ENCODE results near the gene PRPS2. TPM values are rescaled to one million over a fixed set of nuclear protein-coding genes. Genes with fewer than 3 reads are reported as not detected.

PRPS2 gene
- total and polyA plus RNA-seq, 2 of the 13 experiments (the other 11 are each of a cell fraction or from before 2014, with no cell fraction given), result 10.6 to 24.4 TPM

GRCh38 chrX:12820737-12821136 is 29.5 kb downstream of the PRPS2 start:
- no peak overlapping the region for H3K9ac ChIP-seq (ENCODE audit: insufficient read depth, low read depth, low read length)
- in situ Hi-C loops (cut with HindIII; ENCODE audit: extremely low pct_ligation_motif_present, low pct_unique_long_range_greater_than_20kb) (loop anchor here (5.0 kb wide), 1 partner anchor 72 kb away; no protein-coding TSS in a partner anchor), intact Hi-C loops (cut with micrococcal nuclease; ENCODE audit: unreplicated experiment) (no loop called here)
- BruUV-seq (replicated peaks), result no TSS peak
- ChIA-PET CTCF (ENCODE audit: low intra/inter-chr PET ratio, low total read pairs) (no interaction called here), POLR2A (no interaction called here)
- H3K79me2 ChIP-seq (ENCODE audit: insufficient read depth, low read length), result no peaks in the 10 kb centered on the region
- H3K4me3 ChIP-seq (replicated peaks in 1 of 3; ENCODE audit: insufficient read depth in 1 of 3, low read depth in 2 of 3, low read length in 3 of 3), result no peak overlapping the region
- no peak for DNase-seq (ENCODE audit: low spot score)
- no peak overlapping the region for H3K27ac ChIP-seq (ENCODE audit: extremely low read length, insufficient read depth, low read length)
- TF ChIP-seq GFI1 (CRISPR knock-in tag; IDR thresholded peaks at IDR 0.05; ENCODE audit: borderline replicate concordance), result no peak
- no peaks in the 10 kb centered on the region for H3K27me3 ChIP-seq (ENCODE audit: control insufficient read depth in 1 of 2, insufficient read depth in 2 of 2, low read length in 2 of 2)
- no peak overlapping the region for H3K4me2 ChIP-seq (ENCODE audit: low read depth, low read length)
- no peak overlapping the region for H2AFZ ChIP-seq (ENCODE audit: low read length)
- H4K20me1 ChIP-seq (ENCODE audit: insufficient read depth, low read length), result no peaks in the 10 kb centered on the region
- H3K4me1 ChIP-seq (ENCODE audit: insufficient read depth, low read length), result no peaks in the 10 kb centered on the region
- FAIRE-seq, result no peak
- 100% methylated on average over 7 of the region's 7 CpGs for WGBS (ENCODE audit: low lambda C conversion rate)
- no peak for ATAC-seq
- H3K9me3 ChIP-seq (ENCODE audit: low read length), result no peaks in the 10 kb centered on the region
- peaks cover 0 to 20% of the 10 kb centered on the region in 2 experiments; a peak in 2 of 5 replicates for H3K36me3 ChIP-seq (replicated peaks in 1 of 2; ENCODE audit: control insufficient read depth in 1 of 2, insufficient read depth in 2 of 2, low read length in 2 of 2)

- no peaks in the 10 kb centered on the region for H4K20me1 ChIP-seq (ENCODE audit: insufficient read depth, low read length)
- BruUV-seq (replicated peaks), result no TSS peak
- no peak overlapping the region for H2AFZ ChIP-seq (ENCODE audit: low read length)
- CTCF ChIA-PET (ENCODE audit: low intra/inter-chr PET ratio, low total read pairs), result no interaction called here
- H3K9me3 ChIP-seq (ENCODE audit: low read length), result no peaks in the 10 kb centered on the region
- in situ Hi-C loops (cut with HindIII; ENCODE audit: extremely low pct_ligation_motif_present, low pct_unique_long_range_greater_than_20kb) (loop anchor here (5.0 kb wide), 1 partner anchor 67 kb away; no protein-coding TSS in a partner anchor), intact Hi-C loops (cut with micrococcal nuclease; ENCODE audit: unreplicated experiment) (no loop called here)
- no peak overlapping the region for H3K27ac ChIP-seq (ENCODE audit: extremely low read length, insufficient read depth, low read length)
- no peaks in the 10 kb centered on the region for H3K4me1 ChIP-seq (ENCODE audit: insufficient read depth, low read length)
- no peaks in the 10 kb centered on the region for H3K79me2 ChIP-seq (ENCODE audit: insufficient read depth, low read length)
- DNase-seq (ENCODE audit: low spot score), result no peak
- H3K27me3 ChIP-seq (ENCODE audit: control insufficient read depth in 1 of 2, insufficient read depth in 2 of 2, low read length in 2 of 2), result no peaks in the 10 kb centered on the region
- H3K36me3 ChIP-seq (replicated peaks in 1 of 2; ENCODE audit: control insufficient read depth in 1 of 2, insufficient read depth in 2 of 2, low read length in 2 of 2), result peaks cover 0 to 20% of the 10 kb centered on the region in 2 experiments; a peak in 2 of 5 replicates
- POLR2A ChIA-PET, result no interaction called here
- FAIRE-seq, result no peak
- 100% methylated on average over 6 of the region's 9 CpGs for WGBS (ENCODE audit: low lambda C conversion rate)
- H3K4me3 ChIP-seq (replicated peaks in 1 of 3; ENCODE audit: insufficient read depth in 1 of 3, low read depth in 2 of 3, low read length in 3 of 3), result no peak overlapping the region
- H3K9ac ChIP-seq (ENCODE audit: insufficient read depth, low read depth, low read length), result no peak overlapping the region
- H3K4me2 ChIP-seq (ENCODE audit: low read depth, low read length), result no peak overlapping the region
- ATAC-seq, result no peak
- TF ChIP-seq BCLAF1 (IDR thresholded peaks at IDR 0.05) (no peak), DR1 (CRISPR knock-in tag; IDR thresholded peaks at IDR 0.05) (no peak), ZNF501 (CRISPR knock-in tag; IDR thresholded peaks at IDR 0.05) (no peak), ZNF704 (CRISPR knock-in tag; IDR thresholded peaks at IDR 0.05; ENCODE audit: borderline replicate concordance) (no peak), ZNF598 (CRISPR knock-in tag; IDR thresholded peaks at IDR 0.05; ENCODE audit: borderline replicate concordance) (no peak), GMEB2 (CRISPR knock-in tag; IDR thresholded peaks at IDR 0.05; ENCODE audit: low read depth) (no peak)
Measured at GRCh38 chrX:12824944-12825343, 33.7 kb downstream of the PRPS2 start.

Data from HepG2 (cell line).